ENCODE measurements around the gene CADM2.

CADM2 gene

GRCh38 chr3:86087160-86087871 lies 1128.5 kb downstream of the CADM2 start:
- H3K4me3 ChIP-seq (ENCODE audit: control insufficient read depth, low read depth, low read length), result no peak overlapping the region
- no peak for DNase-seq (ENCODE audit: low read depth)
- no peak for TF ChIP-seq CTCF (conservative IDR thresholded peaks at IDR 0.05; ENCODE audit: control insufficient read depth, insufficient read depth, low read depth, low read length)

- no peak for DNase-seq (ENCODE audit: low read depth)
Measured at GRCh38 chr3:86104154-86104553, 1145.4 kb downstream of the CADM2 start.

GRCh38 chr3:86109434-86109833 lies 1150.6 kb downstream of the CADM2 start:
- DNase-seq (ENCODE audit: low read depth), result no peak
- H3K4me3 ChIP-seq (ENCODE audit: control insufficient read depth, low read depth, low read length), result no peak overlapping the region
- no peak for TF ChIP-seq CTCF (conservative IDR thresholded peaks at IDR 0.05; ENCODE audit: control insufficient read depth, insufficient read depth, low read depth, low read length)

More at GRCh38 chr3:86104154-86104553, 1145.4 kb downstream of the CADM2 start:
- no peak overlapping the region for H3K4me3 ChIP-seq (ENCODE audit: control insufficient read depth, low read depth, low read length)
- TF ChIP-seq CTCF (conservative IDR thresholded peaks at IDR 0.05; ENCODE audit: control insufficient read depth, insufficient read depth, low read depth, low read length), result no peak

Data from fibroblast of mammary gland (primary cell).